NCI-H187 (cell line): Measurements from ENCODE around the gene OPN4.

Experiments used
- DNase-seq, 2 experiments: peaks; one replicate each; lab custom pipeline; 2025; lab: John Stamatoyannopoulos, UW

The OPN4 gene

DNA sequence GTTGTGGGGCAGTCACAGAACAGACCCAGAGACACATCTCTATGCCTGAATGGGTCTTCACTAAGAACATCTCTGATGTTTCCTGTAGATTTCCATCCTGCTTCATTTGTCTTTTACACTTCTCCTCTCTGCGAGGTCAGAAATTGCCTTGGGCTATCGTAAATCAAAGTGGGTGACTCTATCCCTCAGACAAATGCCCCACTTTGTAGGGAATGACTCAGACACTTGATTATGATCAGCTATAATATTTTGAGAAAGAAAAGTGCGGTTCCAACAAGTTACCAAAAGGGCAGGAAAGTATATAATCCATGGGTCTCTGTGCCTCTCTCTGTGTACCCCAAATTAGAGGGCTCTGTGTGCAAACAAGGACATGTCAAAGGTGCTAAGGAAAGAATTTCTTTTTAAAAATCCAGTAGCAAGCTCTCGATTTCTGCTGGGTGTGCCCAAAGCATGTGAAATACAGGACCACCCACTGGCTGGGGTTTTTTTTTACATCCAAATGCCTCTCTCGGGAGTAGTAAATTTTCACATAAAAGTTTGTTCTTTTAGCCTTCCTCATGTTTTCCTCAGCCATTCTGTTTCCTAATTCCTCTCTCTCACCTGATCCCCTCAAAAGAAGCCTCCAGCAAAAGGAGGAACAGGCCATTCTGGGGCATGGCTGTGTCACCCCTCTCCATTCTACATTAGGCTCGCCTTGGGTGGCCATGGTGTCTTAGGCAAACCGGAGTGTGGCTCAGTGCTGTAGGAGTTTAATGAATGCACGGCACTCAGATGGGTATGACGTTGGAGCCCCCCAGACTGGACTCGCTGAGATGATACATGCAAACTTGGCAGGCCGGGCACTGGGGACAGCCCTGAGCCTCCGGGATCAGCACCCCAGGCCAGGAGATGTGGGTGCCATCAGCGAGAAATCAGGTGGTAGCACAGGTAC lies 6.3 kb upstream of the OPN4 start:
- no peak for DNase-seq

DNA sequence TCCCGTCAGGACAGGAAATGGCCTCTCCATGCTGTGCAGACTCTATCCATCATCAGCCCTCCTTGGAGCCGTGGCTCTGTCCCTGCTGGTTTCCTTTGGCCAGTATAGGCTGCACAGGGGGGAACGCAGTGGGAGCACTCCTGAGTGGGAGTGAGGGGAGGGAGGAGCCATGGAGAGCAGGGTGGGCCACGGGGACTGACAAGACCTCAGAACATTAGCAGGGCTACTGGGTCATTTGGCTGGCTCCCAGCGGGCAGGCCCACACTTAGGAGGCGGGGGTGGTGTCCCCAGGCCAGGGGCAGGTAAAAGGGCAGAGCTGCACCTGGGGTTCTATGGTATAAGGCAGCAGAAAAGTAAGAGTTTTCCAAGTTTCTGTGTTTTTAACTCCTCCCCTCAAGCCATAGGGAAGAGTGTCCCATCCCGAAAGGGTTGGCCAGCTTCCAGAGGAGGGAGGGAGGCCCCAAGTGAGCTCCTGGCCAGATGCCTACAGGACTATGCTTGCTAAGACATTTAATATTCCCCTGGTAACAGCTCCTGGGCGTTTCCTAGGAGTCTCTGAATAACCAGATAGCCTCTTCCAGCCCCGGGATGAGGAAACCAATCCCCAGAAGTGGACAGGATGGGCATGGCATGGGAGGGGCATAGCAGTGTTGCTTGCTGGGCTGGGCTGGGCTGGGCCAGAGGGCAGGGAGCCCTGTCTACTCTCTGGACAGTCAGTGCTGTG lies 5.5 kb upstream of the OPN4 start:
- no peak for DNase-seq

DNA sequence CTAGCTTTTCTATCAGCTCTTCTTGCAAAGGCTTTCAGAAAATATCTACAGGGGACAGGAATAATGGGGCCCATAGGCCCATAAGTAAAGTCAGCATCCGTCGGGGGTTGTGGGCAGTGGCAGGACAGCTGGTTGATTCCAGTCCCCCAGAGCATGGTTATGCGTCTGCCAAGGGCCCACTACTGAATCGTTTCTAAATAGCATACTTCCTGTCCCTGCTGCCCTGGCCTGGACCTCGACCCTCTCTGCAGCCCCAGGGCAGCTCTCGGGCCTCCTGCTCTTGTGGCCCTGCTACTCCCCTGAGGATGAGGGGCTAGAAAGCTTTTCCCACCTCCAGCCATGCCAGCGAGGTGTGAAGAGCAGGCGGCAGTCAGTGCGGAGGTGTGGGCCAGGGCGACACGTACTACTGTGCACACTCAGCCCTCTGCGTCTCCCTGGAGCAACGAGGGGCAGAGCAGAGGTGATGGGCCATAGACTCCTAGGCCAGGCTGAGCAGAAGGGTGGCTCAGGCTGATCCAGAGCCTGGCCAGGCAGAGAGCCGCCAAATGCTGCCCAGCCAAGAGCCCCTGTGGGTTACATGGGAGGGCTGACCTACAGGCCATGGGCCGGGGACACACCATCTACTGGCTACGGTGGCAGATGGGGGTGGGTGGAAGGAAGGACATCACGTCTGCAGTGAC lies 4.7 kb upstream of the OPN4 start:
- DNase-seq, result no peak

DNA sequence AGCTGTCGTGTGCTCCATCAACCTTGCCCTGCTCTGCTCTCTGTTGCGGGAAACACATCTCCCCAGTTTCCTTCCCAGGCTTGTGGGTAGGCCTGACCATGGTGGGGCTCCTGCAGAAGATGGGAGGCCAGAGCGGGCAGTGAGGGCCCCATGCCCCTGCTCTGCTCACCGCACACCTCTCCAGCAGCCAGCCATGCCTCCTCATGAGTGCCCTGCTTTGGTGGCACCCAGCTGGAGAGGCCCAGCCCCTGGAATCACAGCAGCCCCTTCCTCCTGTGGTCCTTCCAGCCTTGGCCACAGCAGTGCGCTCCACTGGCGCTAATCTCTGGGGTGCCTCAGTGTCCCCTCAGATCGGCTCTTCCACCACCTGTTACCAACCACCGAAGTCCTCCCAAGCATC lies 4.2 kb upstream of the OPN4 start:
- no peak for DNase-seq

DNA sequence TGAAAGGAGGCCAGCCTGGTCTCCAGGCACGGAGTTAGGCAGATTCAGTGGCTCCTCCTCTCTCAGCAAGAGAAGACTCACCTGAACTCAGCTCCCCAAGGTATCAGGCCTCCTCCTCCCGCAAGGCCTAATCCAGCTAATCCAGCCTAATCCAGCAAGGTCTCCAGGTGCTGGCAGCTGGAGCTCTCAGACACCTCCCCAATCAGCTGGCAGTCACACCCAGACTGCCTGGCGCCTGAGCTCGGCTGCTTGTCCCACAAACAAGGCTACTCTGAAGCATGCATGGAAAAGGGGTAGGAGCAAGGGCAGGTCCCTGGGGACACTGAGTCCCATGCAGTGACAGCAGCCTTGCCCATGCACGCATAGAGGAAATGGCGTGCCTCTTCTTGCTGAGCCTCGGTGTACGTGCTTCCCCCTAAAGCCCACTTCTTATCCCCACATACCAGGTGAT lies 3.3 kb upstream of the OPN4 start:
- no peak for DNase-seq

DNA sequence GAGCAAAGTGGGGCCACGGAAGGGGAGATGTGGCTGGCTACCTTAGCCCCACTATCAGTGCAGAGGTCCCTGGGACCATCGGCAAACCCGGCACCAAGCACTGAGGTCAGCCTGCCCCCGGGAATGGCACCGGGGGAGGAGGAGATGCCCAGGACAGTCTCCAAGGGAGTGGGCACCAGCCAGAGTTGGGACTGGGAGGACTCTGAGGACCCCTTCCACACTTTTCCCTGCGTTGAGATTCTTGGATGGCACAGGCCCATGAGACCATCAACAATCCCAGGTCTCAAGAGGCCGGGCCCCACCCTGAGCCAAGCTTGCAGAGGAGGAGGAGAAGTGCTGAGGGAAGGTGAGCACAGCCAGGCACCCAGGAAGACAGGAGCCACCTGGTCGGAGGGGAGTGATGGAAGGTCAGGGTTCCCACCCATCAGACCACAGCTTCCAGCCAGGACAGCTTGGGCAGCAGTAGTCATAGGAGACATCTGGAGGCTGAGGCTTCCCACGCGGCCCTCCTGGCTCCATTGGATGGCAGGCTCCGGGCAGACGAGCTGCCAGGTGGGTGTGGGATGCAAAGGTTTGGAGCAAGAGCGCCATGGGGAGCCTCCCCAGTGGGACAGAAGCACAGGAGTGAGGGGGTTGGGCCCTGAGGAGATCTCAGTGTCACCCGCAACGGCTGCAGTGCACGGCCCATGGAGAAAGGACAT lies 2.6 kb upstream of the OPN4 start:
- DNase-seq, result no peak

DNA sequence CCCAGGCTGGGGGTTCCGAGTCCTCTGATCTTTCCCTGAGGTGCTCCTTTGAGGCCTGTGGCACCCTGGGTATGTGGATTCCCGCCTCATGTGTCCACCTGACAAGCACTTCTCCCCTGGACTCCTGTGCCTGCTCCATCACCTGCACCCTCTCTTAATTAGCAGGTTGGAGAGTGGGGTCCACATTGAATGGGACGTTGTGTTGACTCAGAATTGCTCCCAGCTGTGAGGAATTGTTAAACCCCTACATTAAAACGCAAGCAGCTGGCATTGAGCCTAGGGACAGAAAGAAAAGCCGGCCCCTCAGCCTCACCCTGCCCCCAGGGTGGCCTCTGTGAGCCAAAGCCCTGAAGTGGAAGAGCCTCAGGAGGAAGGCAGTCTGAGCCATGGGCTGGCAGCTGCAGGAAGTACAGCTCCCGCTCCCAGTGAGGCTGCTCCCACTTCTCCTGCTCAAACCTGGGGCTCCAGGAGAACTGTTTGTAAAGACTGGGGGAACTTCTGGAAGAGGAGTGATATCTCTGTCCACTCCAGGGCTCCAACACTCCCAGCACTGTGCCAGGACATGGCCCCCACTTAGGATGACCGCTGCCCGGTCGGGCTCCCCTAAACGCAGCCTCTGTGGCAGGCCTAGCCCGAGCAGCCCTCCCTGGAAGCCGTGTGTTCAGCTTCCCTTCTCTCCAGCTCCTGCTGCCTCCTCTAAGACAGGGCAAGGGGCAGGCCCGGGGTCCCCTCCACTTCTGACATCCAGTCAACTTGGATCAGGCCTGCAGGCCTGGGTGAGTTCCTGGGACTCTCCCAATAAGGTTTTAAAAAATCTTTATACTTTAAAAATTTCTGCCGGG lies 1.8 kb upstream of the OPN4 start:
- peak in 1 of 2 experiments; percentile 7 for DNase-seq

DNA sequence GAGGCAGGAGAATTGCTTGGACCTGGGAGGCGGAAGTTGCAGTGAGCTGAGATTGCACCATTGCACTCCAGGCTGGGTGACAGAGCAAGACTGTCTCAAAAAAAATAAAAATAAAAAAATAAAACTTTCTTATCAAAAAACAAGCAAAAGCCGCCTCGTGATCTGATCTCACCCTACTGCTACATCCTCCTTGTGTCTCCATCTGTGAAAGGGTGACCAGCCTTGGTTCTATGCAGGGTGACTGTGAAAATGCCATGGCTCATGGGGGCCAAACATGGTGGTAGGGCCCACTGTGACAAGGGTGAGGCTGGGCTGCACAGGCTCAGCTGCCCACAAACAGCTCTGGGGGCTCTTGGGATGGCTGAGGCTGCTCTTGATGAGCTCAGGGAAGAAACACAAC lies 968 bp upstream of the OPN4 start:
- DNase-seq, result no peak

DNA sequence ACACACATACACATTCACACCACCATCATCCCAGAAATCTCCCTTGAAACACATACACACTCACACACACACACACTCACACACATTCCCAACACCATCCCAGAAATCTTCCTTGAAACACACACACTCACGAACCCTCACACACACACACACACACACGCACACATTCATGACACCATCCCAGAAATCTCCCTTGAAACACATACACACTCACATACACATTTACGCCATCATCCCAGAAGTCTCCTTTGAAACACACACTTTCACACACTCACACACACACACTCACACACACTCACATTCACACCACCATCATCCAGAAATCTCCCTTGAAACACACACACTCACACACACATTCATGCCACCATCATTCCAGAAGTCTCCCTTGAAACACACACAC lies 360 bp upstream of the OPN4 start:
- DNase-seq, result no peak

DNA sequence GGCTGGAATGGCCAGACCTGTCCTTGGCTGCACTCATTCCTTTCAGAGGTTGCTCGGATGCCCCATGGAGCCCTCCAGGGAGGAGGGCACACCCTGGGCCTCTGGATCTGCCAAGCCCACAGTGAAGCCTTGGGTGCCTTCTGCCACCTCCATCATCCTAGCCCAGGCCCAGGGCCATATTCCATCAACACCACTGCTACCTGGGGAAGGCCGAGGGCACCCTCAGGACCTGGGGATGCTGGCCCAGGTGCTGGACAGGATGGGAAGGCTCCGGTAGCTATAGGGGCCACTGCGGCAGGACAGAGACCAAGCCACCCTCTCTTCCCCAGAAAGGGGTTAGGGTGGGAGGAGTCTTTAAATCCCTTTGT lies 810 bp downstream of the OPN4 start:
- DNase-seq, result no peak

DNA sequence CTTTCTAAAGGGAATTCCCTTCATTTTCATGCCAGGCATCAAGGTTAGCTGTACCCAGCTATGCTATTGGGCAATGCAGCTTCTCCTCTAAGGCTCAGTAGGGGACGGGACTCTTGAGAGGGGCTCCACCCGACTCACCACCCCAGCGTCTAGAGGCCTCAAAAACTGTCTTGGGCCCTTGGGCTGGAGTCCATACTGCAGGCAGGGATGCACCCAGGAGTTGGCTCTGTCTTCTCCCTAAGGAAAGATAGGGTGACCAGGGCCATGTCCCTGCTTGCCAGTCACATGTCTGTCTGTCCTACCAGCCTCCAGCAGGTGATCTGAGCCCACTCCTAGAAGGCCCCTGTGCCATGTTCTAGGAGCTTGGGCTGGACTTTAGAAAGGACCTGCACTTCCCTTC lies 1.2 kb downstream of the OPN4 start:
- DNase-seq, result no peak

DNA sequence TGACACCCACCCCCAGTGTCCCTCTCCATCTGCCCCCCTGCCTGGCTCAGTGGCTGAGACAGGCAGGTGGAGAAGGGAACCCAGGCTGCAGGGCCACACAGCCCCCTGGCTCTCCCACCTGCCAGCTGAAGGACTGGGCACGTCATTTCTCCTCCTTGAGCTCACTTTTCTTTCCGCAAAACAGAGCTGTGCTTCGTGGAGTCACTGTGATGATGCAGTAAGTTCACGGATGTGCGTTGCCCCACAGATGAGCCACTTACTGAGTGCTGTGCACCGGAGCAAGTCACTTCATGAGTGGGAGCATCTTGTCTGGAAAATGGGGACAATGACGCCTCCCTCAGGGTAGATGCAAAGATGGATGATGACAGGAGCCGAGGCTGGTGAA lies 2.7 kb downstream of the OPN4 start:
- no peak for DNase-seq

DNA sequence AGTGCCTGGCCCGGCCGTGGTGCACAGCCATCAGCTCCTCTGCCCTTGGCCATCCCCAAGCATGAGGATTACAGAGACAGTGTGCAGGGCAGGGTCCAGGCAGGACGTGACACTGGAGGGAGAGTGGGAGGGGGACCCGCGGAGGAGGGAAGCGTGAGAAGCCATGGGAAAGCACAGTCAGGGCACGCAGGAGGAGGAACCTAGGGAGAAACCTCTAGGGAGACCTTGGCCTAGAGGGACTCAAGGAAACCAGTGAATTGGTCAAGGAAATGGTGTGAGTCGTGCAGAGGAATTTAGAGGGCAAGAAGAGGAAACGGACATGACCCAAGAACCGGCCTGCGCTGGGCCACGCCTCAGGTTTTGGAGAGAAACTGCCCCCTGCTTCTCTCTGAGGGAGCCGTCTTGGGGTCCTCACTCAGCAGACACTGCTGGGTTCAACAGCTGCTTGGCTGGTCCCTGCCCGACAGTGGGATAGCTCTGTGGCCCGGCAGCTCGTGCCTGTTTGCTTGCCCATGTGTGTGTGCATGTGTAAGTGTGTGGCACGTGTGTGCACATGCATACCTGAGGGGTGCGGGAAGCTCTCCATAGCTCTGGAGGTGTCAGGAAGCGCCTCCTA lies 3.2 kb downstream of the OPN4 start:
- DNase-seq, result no peak

DNA sequence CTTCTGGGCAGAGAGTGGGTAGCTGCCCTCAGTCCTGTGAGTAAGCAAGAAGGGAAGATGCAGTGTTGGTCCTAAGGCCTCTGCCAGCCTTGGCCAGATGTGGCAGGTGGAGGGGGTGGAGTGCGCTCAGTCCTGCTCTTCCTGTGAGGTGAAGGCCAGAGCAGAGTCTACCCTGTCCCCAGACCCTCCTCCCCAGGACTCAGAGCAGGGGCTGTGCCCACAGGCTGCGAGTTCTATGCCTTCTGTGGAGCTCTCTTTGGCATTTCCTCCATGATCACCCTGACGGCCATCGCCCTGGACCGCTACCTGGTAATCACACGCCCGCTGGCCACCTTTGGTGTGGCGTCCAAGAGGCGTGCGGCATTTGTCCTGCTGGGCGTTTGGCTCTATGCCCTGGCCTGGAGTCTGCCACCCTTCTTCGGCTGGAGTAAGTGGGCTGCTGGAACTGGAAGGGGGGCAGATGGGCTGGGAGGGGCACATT lies 4.0 kb downstream of the OPN4 start:
- no peak for DNase-seq

DNA sequence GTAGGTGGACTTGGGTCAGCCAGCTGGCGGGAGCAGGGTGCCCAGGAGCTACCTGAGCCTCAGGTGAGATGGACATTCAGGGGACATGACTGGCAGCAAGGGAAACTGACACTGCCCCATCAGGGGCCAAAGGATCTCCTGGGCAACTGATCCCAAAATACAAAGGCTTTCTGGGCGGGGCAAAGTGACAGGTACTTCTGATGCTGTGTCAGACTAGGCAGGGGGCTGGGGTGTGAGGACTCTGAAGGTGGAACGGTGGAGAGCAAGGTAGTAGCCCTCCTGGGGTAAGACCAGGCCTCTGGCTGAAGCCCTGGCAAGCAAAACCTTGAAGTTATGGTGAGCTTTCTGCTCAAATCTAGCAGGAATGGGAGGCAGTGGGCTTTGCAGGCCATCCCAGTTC lies 4.4 kb downstream of the OPN4 start:
- DNase-seq, result no peak

DNA sequence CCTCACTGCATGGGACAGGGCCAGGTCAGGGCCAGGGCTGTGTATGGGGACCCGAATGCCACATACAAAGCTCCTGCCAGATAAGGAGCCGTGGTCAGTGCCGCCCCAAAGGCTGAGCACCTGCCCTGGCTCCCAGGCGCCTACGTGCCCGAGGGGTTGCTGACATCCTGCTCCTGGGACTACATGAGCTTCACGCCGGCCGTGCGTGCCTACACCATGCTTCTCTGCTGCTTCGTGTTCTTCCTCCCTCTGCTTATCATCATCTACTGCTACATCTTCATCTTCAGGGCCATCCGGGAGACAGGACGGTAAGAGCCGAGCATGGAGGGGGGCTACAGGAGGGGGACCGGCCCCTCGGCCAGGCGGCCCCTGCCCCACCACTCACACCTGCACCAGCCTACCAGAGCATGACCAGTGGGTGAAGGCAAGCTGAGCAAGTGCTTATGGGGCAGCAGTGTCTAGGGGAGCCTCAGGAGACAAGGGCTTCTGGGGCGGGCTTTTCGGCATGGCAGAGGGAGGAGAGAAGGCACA lies 4.9 kb downstream of the OPN4 start:
- DNase-seq, result no peak

DNA sequence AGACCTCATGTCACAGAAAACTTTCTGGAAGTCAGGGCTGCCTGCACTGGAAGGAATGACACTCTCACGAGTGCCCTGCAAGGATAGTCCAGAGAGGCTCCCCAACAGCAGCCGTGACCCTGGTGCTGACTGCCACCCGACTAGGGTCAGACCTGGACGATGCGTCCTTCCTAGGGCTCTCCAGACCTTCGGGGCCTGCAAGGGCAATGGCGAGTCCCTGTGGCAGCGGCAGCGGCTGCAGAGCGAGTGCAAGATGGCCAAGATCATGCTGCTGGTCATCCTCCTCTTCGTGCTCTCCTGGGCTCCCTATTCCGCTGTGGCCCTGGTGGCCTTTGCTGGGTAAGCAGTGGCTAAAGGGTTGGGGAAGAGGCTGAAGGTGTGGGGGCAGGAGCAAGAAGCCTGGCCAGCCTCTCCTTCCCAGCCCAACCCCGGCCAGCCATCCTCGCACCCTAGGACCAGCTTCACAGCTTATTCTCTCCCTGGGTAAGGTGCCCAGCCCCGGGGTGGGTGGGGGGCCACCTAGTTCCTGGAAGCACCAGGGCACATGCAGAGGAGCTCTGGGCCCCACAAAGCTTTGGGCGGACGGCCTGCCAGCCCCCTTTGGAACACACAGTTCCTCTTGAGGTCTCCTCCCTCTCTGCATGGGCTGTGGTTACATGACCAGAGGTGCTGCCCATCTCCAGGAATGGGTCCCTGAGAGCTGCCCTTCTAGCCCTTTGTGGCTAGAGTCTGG lies 5.5 kb downstream of the OPN4 start:
- DNase-seq, result no peak

DNA sequence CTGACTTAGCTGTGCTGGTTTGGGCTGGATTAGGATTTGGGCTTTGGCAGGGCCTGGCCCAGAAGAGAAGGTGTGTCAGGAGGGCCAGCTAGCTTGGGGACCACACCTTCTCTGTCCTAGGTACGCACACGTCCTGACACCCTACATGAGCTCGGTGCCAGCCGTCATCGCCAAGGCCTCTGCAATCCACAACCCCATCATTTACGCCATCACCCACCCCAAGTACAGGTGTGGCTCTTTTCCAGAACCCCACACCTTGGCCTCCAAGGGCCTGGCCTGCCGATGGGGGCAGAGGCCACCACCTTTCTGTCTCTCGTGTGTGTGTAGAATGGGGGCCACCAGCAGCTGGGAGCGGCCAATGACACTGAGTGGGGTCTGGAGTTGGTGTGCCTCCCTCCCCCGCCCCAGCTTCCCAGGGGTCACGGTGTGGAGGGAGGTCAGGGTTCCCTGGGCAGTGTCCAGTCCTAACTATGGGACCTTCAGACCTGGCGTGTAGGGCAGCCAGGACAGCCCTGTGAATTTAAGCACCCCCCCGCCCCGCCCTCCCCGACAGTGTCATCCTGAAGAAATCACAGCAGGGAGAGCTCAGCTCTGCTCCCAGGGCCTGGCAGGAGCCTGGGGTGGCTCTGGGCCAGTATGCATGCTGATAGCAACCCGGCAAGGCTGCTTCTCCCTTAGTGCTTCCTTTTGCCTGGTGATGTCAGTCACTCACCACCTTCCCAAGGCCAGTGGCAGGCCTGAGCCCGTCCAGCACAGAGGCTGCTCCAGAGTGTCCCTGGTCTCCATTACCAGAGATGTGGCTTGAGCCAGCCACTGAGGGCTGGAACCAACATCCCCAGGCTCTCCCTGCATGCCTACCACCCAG lies 7.0 kb downstream of the OPN4 start:
- DNase-seq, result no peak
